ENCODE data around the gene ARCN1.

ARCN1 gene

GRCh38 chr11:118621071-118621783, 49.0 kb downstream of the ARCN1 start:
- no peak overlapping the region for H3K9ac ChIP-seq (ENCODE audit: low read length)

GRCh38 chr11:118621784-118622375, 49.7 kb downstream of the ARCN1 start:
- H3K9ac ChIP-seq (ENCODE audit: low read length), result peak overlapping the region; percentile 3
- H3K4me1 ChIP-seq (ENCODE audit: control insufficient read depth, insufficient read depth, low read length), result peaks cover 43% of the 10 kb centered on the region
- no peaks in the 10 kb centered on the region for H3K36me3 ChIP-seq (ENCODE audit: control insufficient read depth, insufficient read depth, low read length)
- H3K27ac ChIP-seq (ENCODE audit: low read depth, low read length), result peak overlapping the region; percentile 77
- no peaks in the 10 kb centered on the region for H3K27me3 ChIP-seq (ENCODE audit: control insufficient read depth, insufficient read depth, low read length)
- H3K4me3 ChIP-seq (ENCODE audit: low read length), result peak overlapping the region; percentile 34

More at GRCh38 chr11:118621071-118621783, 49.0 kb downstream of the ARCN1 start:
- Histone ChIP-seq H3K36me3 (ENCODE audit: control insufficient read depth, insufficient read depth, low read length) (no peaks in the 10 kb centered on the region), H3K27ac (ENCODE audit: low read depth, low read length) (peak overlapping the region; percentile 77), H3K4me1 (ENCODE audit: control insufficient read depth, insufficient read depth, low read length) (peaks cover 43% of the 10 kb centered on the region), H3K27me3 (ENCODE audit: control insufficient read depth, insufficient read depth, low read length) (no peaks in the 10 kb centered on the region), H3K4me3 (ENCODE audit: low read length) (peak overlapping the region; percentile 50)

GRCh38 chr11:118622376-118623268, 50.4 kb downstream of the ARCN1 start:
- Histone ChIP-seq H3K27me3 (ENCODE audit: control insufficient read depth, insufficient read depth, low read length) (no peaks in the 10 kb centered on the region), H3K27ac (ENCODE audit: low read depth, low read length) (peak overlapping the region; percentile 77), H3K4me3 (ENCODE audit: low read length) (peak overlapping the region; percentile 34), H3K36me3 (ENCODE audit: control insufficient read depth, insufficient read depth, low read length) (no peaks in the 10 kb centered on the region), H3K4me1 (ENCODE audit: control insufficient read depth, insufficient read depth, low read length) (peaks cover 43% of the 10 kb centered on the region), H3K9ac (ENCODE audit: low read length) (peak overlapping the region; percentile 3)

GRCh38 chr11:118623269-118623655, 51.1 kb downstream of the ARCN1 start:
- Histone ChIP-seq H3K4me1 (ENCODE audit: control insufficient read depth, insufficient read depth, low read length) (peaks cover 40% of the 10 kb centered on the region), H3K36me3 (ENCODE audit: control insufficient read depth, insufficient read depth, low read length) (peaks cover under 1% of the 10 kb centered on the region)

GRCh38 chr11:118625036-118625690, 53.0 kb downstream of the ARCN1 start:
- Histone ChIP-seq H3K27me3 (ENCODE audit: control insufficient read depth, insufficient read depth, low read length) (no peaks in the 10 kb centered on the region), H3K4me1 (ENCODE audit: control insufficient read depth, insufficient read depth, low read length) (peaks cover 26% of the 10 kb centered on the region), H3K4me3 (ENCODE audit: low read length) (no peak overlapping the region), H3K9ac (ENCODE audit: low read length) (no peak overlapping the region), H3K36me3 (ENCODE audit: control insufficient read depth, insufficient read depth, low read length) (peaks cover 2% of the 10 kb centered on the region), H3K27ac (ENCODE audit: low read depth, low read length) (no peak overlapping the region)

More at GRCh38 chr11:118623269-118623655, 51.1 kb downstream of the ARCN1 start:
- peak overlapping the region; percentile 77 for H3K27ac ChIP-seq (ENCODE audit: low read depth, low read length)
- no peak overlapping the region for H3K9ac ChIP-seq (ENCODE audit: low read length)
- H3K4me3 ChIP-seq (ENCODE audit: low read length), result no peak overlapping the region
- no peaks in the 10 kb centered on the region for H3K27me3 ChIP-seq (ENCODE audit: control insufficient read depth, insufficient read depth, low read length)

GRCh38 chr11:118625976-118626375, 53.8 kb downstream of the ARCN1 start:
- Histone ChIP-seq H3K27ac (ENCODE audit: low read depth, low read length) (no peak overlapping the region), H3K36me3 (ENCODE audit: control insufficient read depth, insufficient read depth, low read length) (peaks cover 6% of the 10 kb centered on the region)

GRCh38 chr11:118627566-118627965, 55.4 kb downstream of the ARCN1 start:
- Histone ChIP-seq H3K9ac (ENCODE audit: low read length) (no peak overlapping the region), H3K4me1 (ENCODE audit: control insufficient read depth, insufficient read depth, low read length) (peaks cover 10% of the 10 kb centered on the region), H3K27me3 (ENCODE audit: control insufficient read depth, insufficient read depth, low read length) (no peaks in the 10 kb centered on the region), H3K4me3 (ENCODE audit: low read length) (no peak overlapping the region), H3K27ac (ENCODE audit: low read depth, low read length) (no peak overlapping the region), H3K36me3 (ENCODE audit: control insufficient read depth, insufficient read depth, low read length) (peaks cover 11% of the 10 kb centered on the region)

More at GRCh38 chr11:118625976-118626375, 53.8 kb downstream of the ARCN1 start:
- Histone ChIP-seq H3K4me1 (ENCODE audit: control insufficient read depth, insufficient read depth, low read length) (peaks cover 20% of the 10 kb centered on the region), H3K27me3 (ENCODE audit: control insufficient read depth, insufficient read depth, low read length) (no peaks in the 10 kb centered on the region), H3K9ac (ENCODE audit: low read length) (no peak overlapping the region), H3K4me3 (ENCODE audit: low read length) (no peak overlapping the region)

GRCh38 chr11:118628031-118628430, 55.8 kb downstream of the ARCN1 start:
- no peak overlapping the region for H3K9ac ChIP-seq (ENCODE audit: low read length)

GRCh38 chr11:118628432-118628831, 56.2 kb downstream of the ARCN1 start:
- Histone ChIP-seq H3K27me3 (ENCODE audit: control insufficient read depth, insufficient read depth, low read length) (no peaks in the 10 kb centered on the region), H3K9ac (ENCODE audit: low read length) (no peak overlapping the region), H3K27ac (ENCODE audit: low read depth, low read length) (no peak overlapping the region), H3K4me1 (ENCODE audit: control insufficient read depth, insufficient read depth, low read length) (peaks cover 2% of the 10 kb centered on the region), H3K4me3 (ENCODE audit: low read length) (no peak overlapping the region), H3K36me3 (ENCODE audit: control insufficient read depth, insufficient read depth, low read length) (peaks cover 13% of the 10 kb centered on the region)

More at GRCh38 chr11:118628031-118628430, 55.8 kb downstream of the ARCN1 start:
- H3K4me1 ChIP-seq (ENCODE audit: control insufficient read depth, insufficient read depth, low read length), result peaks cover 6% of the 10 kb centered on the region
- peaks cover 13% of the 10 kb centered on the region for H3K36me3 ChIP-seq (ENCODE audit: control insufficient read depth, insufficient read depth, low read length)
- no peaks in the 10 kb centered on the region for H3K27me3 ChIP-seq (ENCODE audit: control insufficient read depth, insufficient read depth, low read length)
- H3K4me3 ChIP-seq (ENCODE audit: low read length), result no peak overlapping the region
- no peak overlapping the region for H3K27ac ChIP-seq (ENCODE audit: low read depth, low read length)

GRCh38 chr11:118628861-118629549, 56.8 kb downstream of the ARCN1 start:
- no peak overlapping the region for H3K27ac ChIP-seq (ENCODE audit: low read depth, low read length)
- H3K27me3 ChIP-seq (ENCODE audit: control insufficient read depth, insufficient read depth, low read length), result no peaks in the 10 kb centered on the region
- no peak overlapping the region for H3K9ac ChIP-seq (ENCODE audit: low read length)
- H3K4me3 ChIP-seq (ENCODE audit: low read length), result no peak overlapping the region
- peaks cover 13% of the 10 kb centered on the region for H3K36me3 ChIP-seq (ENCODE audit: control insufficient read depth, insufficient read depth, low read length)
- H3K4me1 ChIP-seq (ENCODE audit: control insufficient read depth, insufficient read depth, low read length), result peaks cover 4% of the 10 kb centered on the region

- H3K4me1 ChIP-seq (ENCODE audit: control insufficient read depth, insufficient read depth, low read length), result peaks cover 11% of the 10 kb centered on the region
- no peak overlapping the region for H3K9ac ChIP-seq (ENCODE audit: low read length)
- H3K4me3 ChIP-seq (ENCODE audit: low read length), result peak overlapping the region; percentile 63
- peaks cover 13% of the 10 kb centered on the region for H3K36me3 ChIP-seq (ENCODE audit: control insufficient read depth, insufficient read depth, low read length)
- no peaks in the 10 kb centered on the region for H3K27me3 ChIP-seq (ENCODE audit: control insufficient read depth, insufficient read depth, low read length)
- H3K27ac ChIP-seq (ENCODE audit: low read depth, low read length), result no peak overlapping the region
These were observed 57.8 kb downstream of the ARCN1 start for GRCh38 chr11:118629761-118630661.
